BLaER1 (cell line): ENCODE results near the gene PCDH17.

Experiments
- H3K27ac ChIP-seq: shearing (Covaris generic); formaldehyde crosslinking; 2 replicates; pipeline ENCODE4 v1.8.1; 2022
- H3K27me3 ChIP-seq: shearing (Covaris generic); formaldehyde crosslinking; 2 replicates; pipeline ENCODE4 v1.8.1; 2022
- H3K36me3 ChIP-seq: shearing (Covaris generic); formaldehyde crosslinking; 2 replicates; pipeline ENCODE4 v1.8.1; 2022
- H3K4me1 ChIP-seq: shearing (Covaris generic); formaldehyde crosslinking; 2 replicates; pipeline ENCODE4 v1.8.1; 2022
- H3K4me2 ChIP-seq: shearing (Covaris generic); formaldehyde crosslinking; 2 replicates; pipeline ENCODE4 v1.8.1; 2022
- H3K4me3 ChIP-seq: shearing (Covaris generic); formaldehyde crosslinking; 2 replicates; pipeline ENCODE4 v1.8.1; 2022
- H3K9ac ChIP-seq: shearing (Covaris generic); formaldehyde crosslinking; 2 replicates; pipeline ENCODE4 v1.8.1; 2022
- H3K9me3 ChIP-seq: shearing (Covaris generic); formaldehyde crosslinking; 2 replicates; pipeline ENCODE4 v1.8.1; 2022
- H4K20me1 ChIP-seq: shearing (Covaris generic); formaldehyde crosslinking; 2 replicates; pipeline ENCODE4 v1.8.1; 2022
- Cebpa-rat ChIP-seq: shearing (Covaris generic); IDR thresholded peaks from 2 replicates; pipeline ENCODE4 v1.8.1; 2022

The PCDH17 gene

GRCh38 chr13:57634839-57635165 is 3.3 kb downstream of the PCDH17 start:
- H3K9me3 ChIP-seq: peaks cover 44% of the 10 kb centered on the region
- no peaks in the 10 kb centered on the region for H4K20me1 ChIP-seq
- peaks cover 14% of the 10 kb centered on the region; the same call in 1 of the 2 replicates for H3K4me1 ChIP-seq
- TF ChIP-seq Cebpa-rat: no peak
- H3K9ac ChIP-seq: no peak overlapping the region
- H3K4me2 ChIP-seq: no peak overlapping the region
- no peaks in the 10 kb centered on the region for H3K36me3 ChIP-seq
- H3K27me3 ChIP-seq: peaks cover 28% of the 10 kb centered on the region
- no peak overlapping the region for H3K27ac ChIP-seq
- H3K4me3 ChIP-seq: no peak overlapping the region

- H3K4me3 ChIP-seq: no peak overlapping the region
- no peaks in the 10 kb centered on the region for H3K36me3 ChIP-seq
- TF ChIP-seq Cebpa-rat: no peak
- no peaks in the 10 kb centered on the region for H4K20me1 ChIP-seq
- H3K9me3 ChIP-seq: peaks cover 36% of the 10 kb centered on the region
- peaks cover 20% of the 10 kb centered on the region for H3K27me3 ChIP-seq
- no peak overlapping the region for H3K9ac ChIP-seq
- peaks cover 12% of the 10 kb centered on the region; the same call in 1 of the 2 replicates for H3K4me1 ChIP-seq
- H3K27ac ChIP-seq: no peak overlapping the region
- no peak overlapping the region for H3K4me2 ChIP-seq
Observed at GRCh38 chr13:57635541-57636085, 4.1 kb downstream of the PCDH17 start.

GRCh38 chr13:57636816-57637215 is 5.3 kb downstream of the PCDH17 start:
- Histone ChIP-seq H3K9me3 (peaks cover 32% of the 10 kb centered on the region), H3K9ac (no peak overlapping the region), H3K4me2 (no peak overlapping the region), H3K27me3 (peaks cover 8% of the 10 kb centered on the region), H3K36me3 (no peaks in the 10 kb centered on the region), H3K4me3 (no peak overlapping the region), H3K27ac (no peak overlapping the region), H4K20me1 (no peaks in the 10 kb centered on the region), H3K4me1 (0 out of 2 replicates have a peak, but pooled peaks cover 2% of the 10 kb centered on the region)
- TF ChIP-seq Cebpa-rat: no peak

GRCh38 chr13:57637515-57637914 is 6.0 kb downstream of the PCDH17 start:
- Histone ChIP-seq H3K9ac (no peak overlapping the region), H3K4me2 (no peak overlapping the region), H3K27ac (no peak overlapping the region), H3K4me3 (no peak overlapping the region), H4K20me1 (no peaks in the 10 kb centered on the region), H3K4me1 (no peaks in the 10 kb centered on the region), H3K27me3 (0 out of 2 replicates have a peak, but pooled peaks cover under 1% of the 10 kb centered on the region), H3K9me3 (peaks cover 25% of the 10 kb centered on the region), H3K36me3 (no peaks in the 10 kb centered on the region)
- no peak for TF ChIP-seq Cebpa-rat

GRCh38 chr13:57638186-57638890 is 6.8 kb downstream of the PCDH17 start:
- no peak overlapping the region for H3K27ac ChIP-seq
- no peaks in the 10 kb centered on the region for H4K20me1 ChIP-seq
- H3K4me2 ChIP-seq: no peak overlapping the region
- peaks cover 17% of the 10 kb centered on the region for H3K9me3 ChIP-seq
- H3K4me1 ChIP-seq: no peaks in the 10 kb centered on the region
- H3K9ac ChIP-seq: no peak overlapping the region
- H3K4me3 ChIP-seq: no peak overlapping the region
- H3K27me3 ChIP-seq: no peaks in the 10 kb centered on the region
- no peaks in the 10 kb centered on the region for H3K36me3 ChIP-seq
- no peak for TF ChIP-seq Cebpa-rat

- Histone ChIP-seq H3K4me2 (no peak overlapping the region), H3K9me3 (no peaks in the 10 kb centered on the region), H3K27ac (no peak overlapping the region), H3K4me1 (no peaks in the 10 kb centered on the region), H3K36me3 (no peaks in the 10 kb centered on the region), H3K4me3 (no peak overlapping the region), H3K9ac (no peak overlapping the region), H3K27me3 (no peaks in the 10 kb centered on the region), H4K20me1 (no peaks in the 10 kb centered on the region)
- no peak for TF ChIP-seq Cebpa-rat
Observed at GRCh38 chr13:57640607-57641006, 9.1 kb downstream of the PCDH17 start.

GRCh38 chr13:57641051-57641450 is 9.5 kb downstream of the PCDH17 start:
- no peak for TF ChIP-seq Cebpa-rat
- Histone ChIP-seq H3K27ac (no peak overlapping the region), H3K4me1 (no peaks in the 10 kb centered on the region), H3K9ac (no peak overlapping the region), H3K9me3 (no peaks in the 10 kb centered on the region), H4K20me1 (no peaks in the 10 kb centered on the region), H3K27me3 (no peaks in the 10 kb centered on the region), H3K36me3 (no peaks in the 10 kb centered on the region), H3K4me3 (no peak overlapping the region), H3K4me2 (no peak overlapping the region)

- no peak for TF ChIP-seq Cebpa-rat
- no peak overlapping the region for H3K4me3 ChIP-seq
- no peaks in the 10 kb centered on the region for H4K20me1 ChIP-seq
- no peak overlapping the region for H3K27ac ChIP-seq
- H3K9me3 ChIP-seq: no peaks in the 10 kb centered on the region
- H3K27me3 ChIP-seq: no peaks in the 10 kb centered on the region
- no peak overlapping the region for H3K9ac ChIP-seq
- no peaks in the 10 kb centered on the region for H3K36me3 ChIP-seq
- H3K4me2 ChIP-seq: no peak overlapping the region
- no peaks in the 10 kb centered on the region for H3K4me1 ChIP-seq
Observed at GRCh38 chr13:57644106-57644505, 12.6 kb downstream of the PCDH17 start.

GRCh38 chr13:57653229-57653989 is 21.9 kb downstream of the PCDH17 start:
- no peaks in the 10 kb centered on the region for H3K9me3 ChIP-seq
- no peak overlapping the region for H3K4me3 ChIP-seq
- H3K9ac ChIP-seq: no peak overlapping the region
- H3K27me3 ChIP-seq: no peaks in the 10 kb centered on the region
- H3K27ac ChIP-seq: no peak overlapping the region
- no peaks in the 10 kb centered on the region for H4K20me1 ChIP-seq
- H3K36me3 ChIP-seq: no peaks in the 10 kb centered on the region
- H3K4me1 ChIP-seq: no peaks in the 10 kb centered on the region
- H3K4me2 ChIP-seq: no peak overlapping the region
- no peak for TF ChIP-seq Cebpa-rat

- Histone ChIP-seq H3K4me1 (no peaks in the 10 kb centered on the region), H3K27me3 (no peaks in the 10 kb centered on the region), H3K4me3 (no peak overlapping the region), H4K20me1 (no peaks in the 10 kb centered on the region), H3K27ac (no peak overlapping the region), H3K9me3 (no peaks in the 10 kb centered on the region), H3K9ac (no peak overlapping the region), H3K4me2 (no peak overlapping the region), H3K36me3 (no peaks in the 10 kb centered on the region)
- no peak for TF ChIP-seq Cebpa-rat
Observed at GRCh38 chr13:57665481-57665880, 33.9 kb downstream of the PCDH17 start.
